Rectal smooth muscle tissue (tissue), 1 donor: ENCODE data around the gene CBR1.

ENCODE experiments used
- H3K27ac ChIP-seq: one replicate; pipeline ENCODE4 v1.7.0; 2013; ENCODE audit warnings: low read depth, low read length, inconsistent platforms
- H3K27me3 ChIP-seq: one replicate; pipeline ENCODE4 v1.7.0; 2013; ENCODE audit warnings: low read length; ENCODE audit not compliant: control insufficient read depth, insufficient read depth
- H3K36me3 ChIP-seq: one replicate; pipeline ENCODE4 v1.7.0; 2013; ENCODE audit warnings: low read length; ENCODE audit not compliant: control insufficient read depth, insufficient read depth
- H3K4me1 ChIP-seq: one replicate; pipeline ENCODE4 v1.7.0; 2013; ENCODE audit warnings: low read length; ENCODE audit not compliant: control insufficient read depth, insufficient read depth
- H3K4me3 ChIP-seq: one replicate; pipeline ENCODE4 v1.7.0; 2013; ENCODE audit warnings: low read length
- H3K9ac ChIP-seq: one replicate; pipeline ENCODE4 v1.7.0; 2013; ENCODE audit warnings: low read length

Gene CBR1

GRCh38 chr21:36035381-36035791 lies 34.4 kb upstream of the CBR1 start:
- Histone ChIP-seq H3K4me3 (no peak overlapping the region), H3K27me3 (no peaks in the 10 kb centered on the region), H3K36me3 (peaks cover 14% of the 10 kb centered on the region), H3K9ac (no peak overlapping the region), H3K27ac (no peak overlapping the region), H3K4me1 (no peaks in the 10 kb centered on the region)

- Histone ChIP-seq H3K27ac (no peak overlapping the region), H3K4me1 (no peaks in the 10 kb centered on the region), H3K27me3 (no peaks in the 10 kb centered on the region), H3K36me3 (peaks cover 18% of the 10 kb centered on the region), H3K9ac (no peak overlapping the region), H3K4me3 (no peak overlapping the region)
These were observed 30.9 kb upstream of the CBR1 start for GRCh38 chr21:36038701-36039497.

GRCh38 chr21:36039861-36040260 lies 30.0 kb upstream of the CBR1 start:
- no peak overlapping the region for H3K9ac ChIP-seq
- no peaks in the 10 kb centered on the region for H3K4me1 ChIP-seq
- peaks cover 25% of the 10 kb centered on the region for H3K36me3 ChIP-seq
- no peaks in the 10 kb centered on the region for H3K27me3 ChIP-seq
- H3K4me3 ChIP-seq: no peak overlapping the region
- H3K27ac ChIP-seq: no peak overlapping the region

- H3K4me3 ChIP-seq: no peak overlapping the region
- H3K27me3 ChIP-seq: no peaks in the 10 kb centered on the region
- H3K4me1 ChIP-seq: no peaks in the 10 kb centered on the region
- H3K36me3 ChIP-seq: peaks cover 30% of the 10 kb centered on the region
- H3K9ac ChIP-seq: no peak overlapping the region
- H3K27ac ChIP-seq: no peak overlapping the region
These were observed 29.4 kb upstream of the CBR1 start for GRCh38 chr21:36040389-36040788.

DNA sequence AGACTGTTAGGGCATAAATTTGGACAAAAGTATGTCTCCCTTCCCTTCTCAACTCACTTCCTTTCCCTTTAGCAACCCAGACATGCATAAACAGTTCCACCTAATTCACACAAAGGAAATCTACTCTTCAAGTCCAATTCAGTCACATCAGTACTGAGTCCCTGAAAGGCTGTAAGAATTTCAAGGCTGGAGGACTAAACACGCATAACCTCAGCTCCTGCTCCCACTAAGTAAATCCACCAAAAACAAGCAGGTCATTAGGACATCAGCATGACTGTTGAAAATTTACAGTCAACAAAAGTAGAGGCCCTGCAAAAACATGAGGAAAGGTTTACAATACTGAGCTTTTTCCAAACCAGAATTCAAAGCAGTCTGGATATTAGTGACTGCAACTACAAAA lies 27.9 kb upstream of the CBR1 start:
- peaks cover 30% of the 10 kb centered on the region for H3K36me3 ChIP-seq
- H3K27ac ChIP-seq: no peak overlapping the region
- H3K27me3 ChIP-seq: no peaks in the 10 kb centered on the region
- H3K4me1 ChIP-seq: no peaks in the 10 kb centered on the region
- no peak overlapping the region for H3K4me3 ChIP-seq
- H3K9ac ChIP-seq: no peak overlapping the region

GRCh38 chr21:36044056-36044455 lies 25.8 kb upstream of the CBR1 start:
- H3K36me3 ChIP-seq: peaks cover 29% of the 10 kb centered on the region
- no peak overlapping the region for H3K27ac ChIP-seq
- no peak overlapping the region for H3K4me3 ChIP-seq

GRCh38 chr21:36045993-36046392 lies 23.8 kb upstream of the CBR1 start:
- H3K27ac ChIP-seq: no peak overlapping the region
- no peak overlapping the region for H3K9ac ChIP-seq
- H3K36me3 ChIP-seq: peaks cover 31% of the 10 kb centered on the region
- H3K4me1 ChIP-seq: no peaks in the 10 kb centered on the region
- no peaks in the 10 kb centered on the region for H3K27me3 ChIP-seq
- H3K4me3 ChIP-seq: no peak overlapping the region

More at GRCh38 chr21:36044056-36044455, 25.8 kb upstream of the CBR1 start:
- no peaks in the 10 kb centered on the region for H3K27me3 ChIP-seq
- H3K4me1 ChIP-seq: no peaks in the 10 kb centered on the region
- no peak overlapping the region for H3K9ac ChIP-seq

GRCh38 chr21:36047139-36047538 lies 22.7 kb upstream of the CBR1 start:
- H3K27me3 ChIP-seq: no peaks in the 10 kb centered on the region
- H3K36me3 ChIP-seq: peaks cover 30% of the 10 kb centered on the region
- no peaks in the 10 kb centered on the region for H3K4me1 ChIP-seq
- H3K9ac ChIP-seq: no peak overlapping the region
- no peak overlapping the region for H3K27ac ChIP-seq
- no peak overlapping the region for H3K4me3 ChIP-seq

GRCh38 chr21:36048357-36048756 lies 21.5 kb upstream of the CBR1 start:
- Histone ChIP-seq H3K27ac (no peak overlapping the region), H3K9ac (no peak overlapping the region), H3K27me3 (no peaks in the 10 kb centered on the region), H3K36me3 (peaks cover 36% of the 10 kb centered on the region), H3K4me3 (no peak overlapping the region), H3K4me1 (no peaks in the 10 kb centered on the region)

GRCh38 chr21:36052860-36053714 lies 16.7 kb upstream of the CBR1 start:
- Histone ChIP-seq H3K4me1 (no peaks in the 10 kb centered on the region), H3K27ac (no peak overlapping the region), H3K27me3 (no peaks in the 10 kb centered on the region), H3K4me3 (no peak overlapping the region), H3K36me3 (peaks cover 29% of the 10 kb centered on the region), H3K9ac (no peak overlapping the region)

DNA sequence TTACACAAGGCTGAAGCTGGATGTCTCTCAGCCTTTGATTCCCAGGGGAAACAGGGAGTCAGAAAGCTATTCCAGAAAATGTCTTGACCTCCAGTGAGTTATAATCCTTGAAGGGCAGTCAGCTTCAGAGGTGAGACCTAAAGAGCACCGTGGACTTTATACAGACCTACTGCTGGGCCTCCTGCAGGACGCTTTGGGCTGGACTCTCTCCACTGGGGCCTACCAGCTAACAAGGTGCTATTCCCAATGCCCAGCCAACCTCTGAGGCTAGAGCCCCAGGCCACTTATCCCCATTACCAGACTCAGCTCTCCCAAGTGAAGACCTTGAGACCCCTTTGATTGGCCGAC lies 16.1 kb upstream of the CBR1 start:
- Histone ChIP-seq H3K9ac (no peak overlapping the region), H3K36me3 (peaks cover 26% of the 10 kb centered on the region), H3K4me1 (no peaks in the 10 kb centered on the region), H3K27me3 (no peaks in the 10 kb centered on the region), H3K4me3 (no peak overlapping the region), H3K27ac (no peak overlapping the region)

- Histone ChIP-seq H3K9ac (no peak overlapping the region), H3K27me3 (no peaks in the 10 kb centered on the region), H3K4me3 (no peak overlapping the region), H3K4me1 (no peaks in the 10 kb centered on the region), H3K36me3 (peaks cover 26% of the 10 kb centered on the region), H3K27ac (no peak overlapping the region)
These were observed 14.3 kb upstream of the CBR1 start for GRCh38 chr21:36055551-36055950.
